Fibroblast of mammary gland (primary cell): ENCODE measurements around the gene MMD.

ENCODE experiments used
- DNase-seq: peaks from one replicate; pipeline ENCODE4 v3.0.0-alpha.2; 2010; ENCODE audit warnings: low read depth
- H3K4me3 ChIP-seq: 2 replicates; pipeline ENCODE4 v1.5.1; 2011; ENCODE audit warnings: low read depth, mild to moderate bottlenecking, low read length, moderate library complexity; ENCODE audit not compliant: control insufficient read depth
- TF ChIP-seq, protein P1 (sequence below): conservative IDR thresholded peaks from 2 replicates; pipeline ENCODE4 v1.5.1; 2011; ENCODE audit warnings: low read depth, low read length, inconsistent platforms; ENCODE audit not compliant: control insufficient read depth, insufficient read depth

The MMD gene

DNA sequence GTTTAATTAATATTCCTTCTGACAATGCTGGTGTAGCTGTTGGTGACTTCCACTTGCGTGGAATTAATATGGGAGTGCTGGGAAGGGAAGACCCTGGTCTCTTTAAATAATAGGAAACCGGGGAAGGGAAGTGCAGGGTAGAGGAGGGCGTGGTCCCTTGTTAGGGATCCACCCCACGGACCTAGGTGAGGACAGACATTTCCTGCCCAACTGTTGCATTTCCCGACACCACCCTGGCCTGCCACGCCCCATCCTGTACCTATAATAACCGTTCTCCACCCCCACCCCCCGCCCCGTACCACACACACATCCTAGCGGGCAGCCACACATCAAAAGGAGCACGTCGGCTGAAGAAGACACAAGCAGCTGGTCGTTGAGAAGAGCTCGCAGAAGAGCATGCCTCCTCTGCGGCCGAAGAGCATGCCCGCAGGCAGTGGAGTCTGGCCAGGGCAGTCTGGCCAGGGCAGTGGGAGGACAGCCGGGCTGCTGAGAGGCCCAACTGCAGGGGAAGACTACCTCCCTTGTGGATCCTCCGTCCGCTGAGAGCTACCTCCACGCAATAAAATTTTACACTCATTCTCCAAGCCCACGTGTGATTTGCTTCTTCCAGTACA, 36.8 kb upstream of the MMD start:
- TF ChIP-seq, protein P1, sequence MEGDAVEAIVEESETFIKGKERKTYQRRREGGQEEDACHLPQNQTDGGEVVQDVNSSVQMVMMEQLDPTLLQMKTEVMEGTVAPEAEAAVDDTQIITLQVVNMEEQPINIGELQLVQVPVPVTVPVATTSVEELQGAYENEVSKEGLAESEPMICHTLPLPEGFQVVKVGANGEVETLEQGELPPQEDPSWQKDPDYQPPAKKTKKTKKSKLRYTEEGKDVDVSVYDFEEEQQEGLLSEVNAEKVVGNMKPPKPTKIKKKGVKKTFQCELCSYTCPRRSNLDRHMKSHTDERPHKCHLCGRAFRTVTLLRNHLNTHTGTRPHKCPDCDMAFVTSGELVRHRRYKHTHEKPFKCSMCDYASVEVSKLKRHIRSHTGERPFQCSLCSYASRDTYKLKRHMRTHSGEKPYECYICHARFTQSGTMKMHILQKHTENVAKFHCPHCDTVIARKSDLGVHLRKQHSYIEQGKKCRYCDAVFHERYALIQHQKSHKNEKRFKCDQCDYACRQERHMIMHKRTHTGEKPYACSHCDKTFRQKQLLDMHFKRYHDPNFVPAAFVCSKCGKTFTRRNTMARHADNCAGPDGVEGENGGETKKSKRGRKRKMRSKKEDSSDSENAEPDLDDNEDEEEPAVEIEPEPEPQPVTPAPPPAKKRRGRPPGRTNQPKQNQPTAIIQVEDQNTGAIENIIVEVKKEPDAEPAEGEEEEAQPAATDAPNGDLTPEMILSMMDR: no peak
- no peak overlapping the region for H3K4me3 ChIP-seq
- no peak for DNase-seq

DNA sequence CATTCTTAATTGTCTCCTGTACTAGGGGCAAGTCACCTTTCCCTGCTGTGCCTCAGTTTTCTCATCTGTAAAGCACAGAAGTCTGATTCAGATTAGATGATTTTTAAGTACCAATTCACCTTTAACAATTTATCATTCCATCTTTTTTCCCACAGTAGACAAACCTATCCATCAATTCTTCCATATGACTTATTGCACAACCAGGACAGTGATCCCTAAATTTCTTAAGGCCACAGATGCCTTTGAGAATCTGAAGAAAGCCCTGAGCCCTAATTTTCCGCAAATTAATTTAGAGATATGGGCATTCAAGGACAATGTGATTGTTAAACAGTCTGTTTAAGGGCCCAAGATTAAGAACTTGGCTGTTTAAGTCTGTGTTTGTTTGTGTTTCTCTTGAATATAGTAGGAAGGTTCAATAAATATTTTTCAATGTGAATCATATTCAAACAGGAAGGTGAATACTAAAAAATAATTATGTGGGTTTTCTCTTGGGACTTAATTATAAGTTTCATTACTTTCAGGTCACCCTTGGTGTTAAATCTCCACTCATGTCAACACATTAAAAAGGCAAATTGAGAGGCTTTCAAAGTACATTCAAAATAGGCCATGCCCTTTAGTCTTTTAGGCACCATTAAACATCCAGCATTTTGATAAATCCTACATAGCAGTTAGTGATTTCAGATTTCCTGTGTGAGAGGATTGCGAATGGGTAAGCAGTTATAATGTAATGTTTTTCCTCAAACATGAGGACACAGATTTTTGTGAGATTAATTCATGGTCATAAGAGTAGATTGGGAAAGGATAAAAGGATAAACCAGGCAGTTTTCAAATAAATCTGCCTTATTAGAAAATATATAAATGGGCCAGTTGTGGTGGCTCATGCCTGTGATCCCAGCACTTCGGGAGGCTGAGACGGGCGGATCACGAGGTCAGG, 34.9 kb upstream of the MMD start:
- DNase-seq: peak; percentile 51
- no peak overlapping the region for H3K4me3 ChIP-seq
- TF ChIP-seq, protein P1: no peak

DNA sequence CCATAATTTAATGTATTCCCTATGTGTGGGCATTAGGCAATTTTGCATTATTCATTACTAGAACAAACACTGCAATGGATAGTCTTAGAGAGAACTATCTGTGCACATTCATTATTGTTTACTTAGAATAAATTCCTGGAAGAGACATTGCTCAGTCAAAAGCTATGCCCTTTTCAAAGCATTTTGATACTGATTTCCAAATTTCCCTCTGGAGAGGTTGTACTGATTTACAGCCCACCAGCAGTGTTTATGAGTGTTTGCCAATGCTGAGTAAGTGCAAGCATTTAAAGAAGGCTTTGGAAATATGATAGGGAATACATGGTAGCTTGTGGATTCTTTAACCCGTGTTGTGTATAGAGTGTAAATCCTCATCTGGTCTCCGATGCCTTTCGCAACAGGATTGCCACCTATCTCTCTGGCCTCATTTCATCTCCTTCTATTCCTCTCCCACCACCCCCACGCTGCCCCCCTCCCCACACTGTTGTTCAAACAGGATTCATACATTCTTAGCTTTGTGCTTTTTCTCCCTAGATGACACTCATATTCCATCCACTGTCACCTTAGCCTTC, 33.4 kb upstream of the MMD start:
- H3K4me3 ChIP-seq: no peak overlapping the region
- TF ChIP-seq, protein P1: no peak
- peak; percentile 98 for DNase-seq

DNA sequence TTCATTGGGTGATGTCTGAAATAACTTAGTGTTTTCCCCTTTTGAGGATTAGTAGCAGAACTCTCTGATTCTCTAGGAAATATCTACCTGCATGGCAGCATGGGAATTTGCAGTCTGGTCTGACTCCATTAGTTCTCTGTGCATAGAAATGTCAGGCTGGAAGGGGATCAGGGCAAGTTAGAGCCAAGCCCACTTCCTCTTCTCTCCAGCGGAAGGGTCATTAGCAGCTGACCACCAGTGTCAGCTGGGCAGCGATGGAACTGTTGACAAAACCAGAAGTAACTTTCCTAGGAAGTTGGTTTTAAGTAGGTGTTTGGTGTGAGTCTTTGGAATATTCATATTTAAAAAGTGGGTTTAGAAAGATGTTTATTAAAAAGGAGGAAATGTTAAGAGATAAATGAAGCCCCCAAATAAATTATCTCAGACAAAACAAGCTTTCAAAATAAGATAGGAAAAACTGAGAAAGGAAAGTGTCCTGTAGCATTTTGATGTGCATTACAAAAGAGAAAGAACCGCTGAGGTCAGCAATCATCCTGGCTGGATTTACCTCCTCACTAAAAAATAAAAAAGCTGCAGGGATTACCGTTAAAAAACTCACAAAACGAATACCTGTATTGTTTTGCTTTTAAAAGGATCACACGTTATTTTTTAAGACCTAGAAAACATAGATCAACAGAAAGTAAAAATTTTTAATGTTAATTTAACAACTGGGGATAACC, 32.4 kb upstream of the MMD start:
- DNase-seq: no peak
- H3K4me3 ChIP-seq: no peak overlapping the region
- TF ChIP-seq, protein P1: no peak

DNA sequence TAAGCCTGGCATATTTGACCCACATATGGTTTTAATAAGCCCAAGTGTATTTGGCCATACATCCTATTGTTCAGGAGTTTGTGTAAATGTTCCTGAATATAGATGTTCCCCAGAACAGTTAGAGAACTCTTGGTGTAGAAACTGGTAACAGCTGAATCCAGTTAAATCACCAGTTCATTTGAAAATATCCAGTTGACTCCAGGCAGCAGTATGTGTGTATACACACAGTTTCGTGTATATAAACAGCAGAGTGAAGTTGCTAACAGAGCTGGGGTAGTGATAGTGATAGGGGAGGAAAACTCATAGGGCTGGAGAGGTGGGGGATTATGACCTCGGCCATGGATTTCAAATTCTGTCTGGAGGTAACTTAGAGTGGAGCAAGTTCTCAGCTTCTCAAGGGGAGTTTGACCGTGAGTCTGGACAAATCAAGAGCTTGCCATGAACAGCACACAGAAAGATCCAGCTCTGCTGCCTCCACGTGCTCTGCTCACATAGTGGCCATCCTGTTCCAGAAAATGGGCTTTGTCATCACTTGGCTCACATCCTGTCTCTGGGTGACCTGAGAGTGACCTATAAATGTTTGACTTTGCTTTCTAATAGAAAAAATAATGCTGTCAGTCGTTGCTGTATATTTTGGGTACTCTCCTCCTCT, 30.6 kb upstream of the MMD start:
- no peak overlapping the region for H3K4me3 ChIP-seq
- TF ChIP-seq, protein P1: no peak
- peak; percentile 95 for DNase-seq

DNA sequence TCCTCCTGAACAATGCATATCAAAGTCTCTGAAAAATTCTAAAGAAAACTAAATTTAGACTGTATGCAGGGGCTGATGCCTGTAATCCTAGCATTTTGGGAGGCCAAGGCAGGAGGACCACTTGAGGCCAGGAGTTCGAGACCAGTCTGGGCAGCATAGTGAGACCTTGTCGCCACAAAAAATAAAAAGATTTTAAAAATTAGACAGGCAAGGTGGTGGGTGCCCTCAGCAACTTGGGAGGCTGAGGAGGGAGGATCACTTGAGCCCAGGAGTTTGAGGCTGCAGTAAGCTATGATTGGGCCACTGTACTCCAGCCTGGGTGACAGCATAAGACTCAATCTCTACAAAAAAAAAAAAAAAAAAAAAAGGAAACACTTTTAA, 30.1 kb upstream of the MMD start:
- no peak for DNase-seq
- H3K4me3 ChIP-seq: no peak overlapping the region
- TF ChIP-seq, protein P1: no peak
